AG04449 (cell line): ENCODE measurements around the gene EVC.
"Not testable (repeated sequence)": the region's sequence is repeated elsewhere in the genome, so short reads cannot be mapped to it uniquely, and the experiment has no call there.

Experiments used
- CTCF ChIA-PET: fragments of 350-600 bp; formaldehyde crosslinking; extraction: SDS; loops from one replicate; lab custom pipeline; 2021; ENCODE audit warnings: antibody characterized with exemption; lab: Yijun Ruan, JAX
- POLR2A ChIA-PET: fragments of 400-600, 350-600 bp; formaldehyde crosslinking; extraction: SDS; loops from one replicate; lab custom pipeline; 2020; ENCODE audit warnings: antibody characterized with exemption, inconsistent platforms; lab: Yijun Ruan, JAX
- DNase-seq: peaks from one replicate; pipeline ENCODE4 v3.0.0-alpha.2; 2010; ENCODE audit warnings: low read depth, low spot score
- H3K4me3 ChIP-seq: 2 replicates; pipeline ENCODE4 v1.5.1; 2011; ENCODE audit warnings: low read depth, mild to moderate bottlenecking, control low read depth, low read length
- TF ChIP-seq, protein P1 (sequence below): IDR thresholded peaks from one replicate; pipeline ENCODE4 v1.5.1; 2011; ENCODE audit warnings: mild to moderate bottlenecking, moderate library complexity, low read length, control low read depth, inconsistent platforms; ENCODE audit not compliant: insufficient read depth; ENCODE audit errors: missing control alignments

The EVC gene

GRCh38 chr4:5805270-5805669 lies 94.3 kb downstream of the EVC start:
- ChIA-PET CTCF (interaction anchor here (1.5 kb wide), 1 partner anchor 15 kb away, joined by 5 read pairs; no protein-coding TSS in a partner anchor), POLR2A (no interaction called here)

GRCh38 chr4:5808081-5808741 lies 97.2 kb downstream of the EVC start:
- TF ChIP-seq, protein P1, sequence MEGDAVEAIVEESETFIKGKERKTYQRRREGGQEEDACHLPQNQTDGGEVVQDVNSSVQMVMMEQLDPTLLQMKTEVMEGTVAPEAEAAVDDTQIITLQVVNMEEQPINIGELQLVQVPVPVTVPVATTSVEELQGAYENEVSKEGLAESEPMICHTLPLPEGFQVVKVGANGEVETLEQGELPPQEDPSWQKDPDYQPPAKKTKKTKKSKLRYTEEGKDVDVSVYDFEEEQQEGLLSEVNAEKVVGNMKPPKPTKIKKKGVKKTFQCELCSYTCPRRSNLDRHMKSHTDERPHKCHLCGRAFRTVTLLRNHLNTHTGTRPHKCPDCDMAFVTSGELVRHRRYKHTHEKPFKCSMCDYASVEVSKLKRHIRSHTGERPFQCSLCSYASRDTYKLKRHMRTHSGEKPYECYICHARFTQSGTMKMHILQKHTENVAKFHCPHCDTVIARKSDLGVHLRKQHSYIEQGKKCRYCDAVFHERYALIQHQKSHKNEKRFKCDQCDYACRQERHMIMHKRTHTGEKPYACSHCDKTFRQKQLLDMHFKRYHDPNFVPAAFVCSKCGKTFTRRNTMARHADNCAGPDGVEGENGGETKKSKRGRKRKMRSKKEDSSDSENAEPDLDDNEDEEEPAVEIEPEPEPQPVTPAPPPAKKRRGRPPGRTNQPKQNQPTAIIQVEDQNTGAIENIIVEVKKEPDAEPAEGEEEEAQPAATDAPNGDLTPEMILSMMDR: no peak
- no peak overlapping the region for H3K4me3 ChIP-seq
- ChIA-PET CTCF (interaction anchor here (0.8 to 1.4 kb wide), 6 partner anchors 12 to 18 kb away, joined by 3 to 7 read pairs (median 3); no protein-coding TSS in a partner anchor), POLR2A (no interaction called here)
- DNase-seq: no peak

More at GRCh38 chr4:5805270-5805669, 94.3 kb downstream of the EVC start:
- DNase-seq: no peak
- no peak overlapping the region for H3K4me3 ChIP-seq
- TF ChIP-seq, protein P1: no peak

DNA sequence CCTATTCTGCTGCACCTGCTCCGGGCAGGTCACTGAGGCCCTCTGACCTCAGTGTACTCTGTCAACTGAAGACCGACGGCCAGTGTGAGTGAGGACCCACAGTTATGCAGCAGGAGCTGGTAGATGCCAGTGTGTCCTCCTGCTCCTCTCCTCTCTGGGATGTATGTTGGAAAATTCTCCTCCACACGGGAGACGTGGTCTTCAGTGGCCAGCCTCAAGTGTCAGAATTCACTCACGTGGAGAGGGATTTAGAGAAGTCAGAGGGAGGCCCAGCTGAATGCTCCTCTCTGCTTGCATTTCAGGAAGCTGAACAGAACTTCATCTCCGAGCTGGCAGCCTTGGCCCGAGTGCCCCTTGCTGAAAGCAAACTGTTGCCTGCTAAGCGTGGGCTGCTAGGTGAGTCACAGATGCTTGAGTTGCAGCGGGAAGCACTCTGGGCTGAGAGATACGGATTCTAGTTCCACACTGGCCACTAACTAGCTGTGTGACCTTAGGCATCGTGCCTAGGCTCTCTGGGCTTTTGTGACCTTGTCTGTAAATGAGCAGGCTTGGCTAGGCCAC lies 98.3 kb downstream of the EVC start:
- no peak overlapping the region for H3K4me3 ChIP-seq
- TF ChIP-seq, protein P1: no peak
- no peak for DNase-seq
- ChIA-PET POLR2A (no interaction called here), CTCF (interaction anchor here (0.8 to 1.1 kb wide), 3 partner anchors 11 to 18 kb away, joined by 3 to 4 read pairs (median 4); no protein-coding TSS in a partner anchor)

- CTCF ChIA-PET: interaction anchor here (1.1 to 1.8 kb wide), 2 partner anchors 10 to 20 kb away, joined by 4 to 7 read pairs; no protein-coding TSS in a partner anchor
- TF ChIP-seq, protein P1: no peak
These were observed 99.2 kb downstream of the EVC start for GRCh38 chr4:5810151-5810550.

GRCh38 chr4:5810770-5811430 lies 99.9 kb downstream of the EVC start:
- POLR2A ChIA-PET: interaction anchor here (0.6 kb wide), 1 partner anchor 58 kb away, joined by 7 read pairs; no protein-coding TSS in a partner anchor
- DNase-seq: no peak
- CTCF ChIA-PET: interaction anchor here (1.8 kb wide), 1 partner anchor 21 kb away, joined by 7 read pairs; no protein-coding TSS in a partner anchor
- H3K4me3 ChIP-seq: no peak overlapping the region
- TF ChIP-seq, protein P1: no peak

More at GRCh38 chr4:5810151-5810550, 99.2 kb downstream of the EVC start:
- DNase-seq: no peak
- no peak overlapping the region for H3K4me3 ChIP-seq
- POLR2A ChIA-PET: no interaction called here

GRCh38 chr4:5812057-5812456 lies 101.1 kb downstream of the EVC start:
- CTCF ChIA-PET: interaction anchor here (1.0 to 3.0 kb wide), 17 partner anchors 8 to 755 kb away, joined by 3 to 23 read pairs (median 5); partner anchors contain the start of gene EVC2
- DNase-seq, POLR2A ChIA-PET, H3K4me3 ChIP-seq: not testable (repeated sequence)
